Stimulated activated CD4-positive, alpha-beta T cell treated with anti-CD3 and anti-CD28 coated beads, Interleukin-1b, Interleukin-23, amount 100 ng/mL, for 4 hours (primary cell): Measurements from ENCODE around the gene TSPAN10.
"Not testable (repeated sequence)": the region's sequence is repeated elsewhere in the genome, so short reads cannot be mapped to it uniquely, and the experiment has no call there.

ENCODE experiments used
- DNase-seq, 2 donors: peaks; one replicate each; pipeline ENCODE4 v3.0.0-alpha.2; 2020; ENCODE audit warnings: low read depth in 2 of 2

Gene TSPAN10

DNA sequence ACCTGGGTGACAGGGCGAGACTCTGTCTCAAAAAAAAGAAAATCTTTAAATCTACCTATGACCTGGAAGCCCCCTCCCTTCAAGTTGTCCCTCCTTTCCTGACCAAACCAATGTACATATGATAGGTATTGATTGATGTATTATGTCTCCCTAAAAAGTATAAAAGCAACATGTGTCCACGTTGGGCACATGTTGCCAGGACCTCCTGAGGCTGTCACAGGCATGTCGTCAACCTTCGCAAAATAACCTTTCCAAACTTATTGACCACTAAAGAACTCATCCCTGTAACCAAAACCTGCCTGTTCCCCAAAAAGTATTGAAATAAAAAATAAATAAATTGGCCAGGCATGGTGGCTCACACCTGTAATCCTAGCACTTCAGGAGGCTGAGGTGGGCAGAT lies 25.0 kb downstream of the TSPAN10 start:
- no peak for DNase-seq

DNA sequence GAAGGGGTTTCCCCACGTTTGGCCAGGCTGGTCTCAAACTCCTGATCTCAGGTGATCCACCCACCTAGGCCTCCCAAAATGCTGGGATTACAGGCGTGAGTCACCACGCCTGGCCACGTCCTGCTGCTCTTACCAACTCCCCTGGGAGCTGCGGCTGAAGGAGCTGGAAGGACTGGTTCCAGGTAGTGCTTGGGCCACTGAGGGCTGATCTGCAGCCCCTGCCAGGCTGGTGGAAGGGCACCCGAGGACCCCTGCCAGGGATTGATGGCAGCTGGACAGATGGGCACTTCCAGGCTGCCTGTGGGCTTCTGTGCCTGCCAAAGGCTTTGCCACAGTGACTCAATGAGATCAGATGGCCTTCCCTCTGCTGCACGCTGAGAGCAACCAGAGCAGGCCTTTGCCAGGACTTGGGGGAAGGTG lies 27.1 kb downstream of the TSPAN10 start:
- DNase-seq, result no peak

DNA sequence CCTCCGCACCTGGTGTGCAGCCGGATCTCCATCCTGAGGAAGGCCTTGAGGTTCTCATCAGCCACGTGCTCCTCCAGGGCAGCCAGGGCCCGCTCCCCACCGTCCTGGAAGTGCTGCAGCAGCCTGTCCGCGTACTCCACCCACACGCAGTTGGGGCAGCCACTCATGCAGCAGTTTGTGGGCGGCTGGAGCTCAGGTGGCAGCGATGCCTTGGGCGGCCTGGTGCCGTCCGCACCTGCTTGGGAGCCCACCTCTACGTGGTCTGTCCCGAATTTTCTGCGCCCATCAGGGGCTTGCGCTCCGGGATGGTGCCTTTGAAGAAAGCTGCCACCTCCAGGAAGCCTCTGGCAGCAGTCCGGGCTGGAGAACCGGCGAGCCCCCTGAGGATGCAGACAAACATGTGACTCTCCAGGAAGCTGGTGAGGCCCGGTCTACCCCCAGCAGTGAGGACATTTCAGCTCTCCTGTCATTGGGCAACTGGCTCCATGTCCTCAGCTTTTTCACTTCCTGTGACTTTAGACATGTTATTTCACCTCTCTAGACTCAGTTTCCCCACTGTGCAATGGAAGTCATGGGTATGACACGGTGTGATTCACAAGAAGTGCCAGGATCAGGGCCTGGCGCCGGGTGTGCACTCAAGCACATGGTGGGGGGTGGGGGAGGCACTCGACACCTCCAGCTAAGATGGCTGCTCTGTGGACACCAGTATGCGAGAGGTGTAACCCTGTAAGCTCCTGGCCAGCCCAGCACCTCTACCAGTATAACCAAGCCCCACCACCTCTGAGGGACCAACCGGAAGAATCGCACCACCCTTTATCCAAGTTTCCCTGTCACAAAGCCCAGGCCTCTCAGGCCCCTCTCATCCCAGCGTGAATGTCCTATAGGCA lies 28.5 kb downstream of the TSPAN10 start:
- DNase-seq, result peak; percentile 45 to 57

DNA sequence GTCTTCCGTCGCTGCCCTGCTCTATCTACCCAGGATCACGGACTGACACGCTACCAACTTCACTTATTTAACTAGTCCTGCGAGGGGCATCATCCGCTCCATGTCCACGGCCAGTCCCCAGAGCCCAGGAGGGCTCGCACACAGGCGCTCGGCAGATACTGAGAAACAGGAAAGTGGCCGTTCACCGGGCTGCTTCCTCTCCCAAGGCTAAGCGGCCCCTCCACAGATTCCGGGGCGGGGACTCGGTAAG lies 29.0 kb downstream of the TSPAN10 start:
- DNase-seq, result no peak

DNA sequence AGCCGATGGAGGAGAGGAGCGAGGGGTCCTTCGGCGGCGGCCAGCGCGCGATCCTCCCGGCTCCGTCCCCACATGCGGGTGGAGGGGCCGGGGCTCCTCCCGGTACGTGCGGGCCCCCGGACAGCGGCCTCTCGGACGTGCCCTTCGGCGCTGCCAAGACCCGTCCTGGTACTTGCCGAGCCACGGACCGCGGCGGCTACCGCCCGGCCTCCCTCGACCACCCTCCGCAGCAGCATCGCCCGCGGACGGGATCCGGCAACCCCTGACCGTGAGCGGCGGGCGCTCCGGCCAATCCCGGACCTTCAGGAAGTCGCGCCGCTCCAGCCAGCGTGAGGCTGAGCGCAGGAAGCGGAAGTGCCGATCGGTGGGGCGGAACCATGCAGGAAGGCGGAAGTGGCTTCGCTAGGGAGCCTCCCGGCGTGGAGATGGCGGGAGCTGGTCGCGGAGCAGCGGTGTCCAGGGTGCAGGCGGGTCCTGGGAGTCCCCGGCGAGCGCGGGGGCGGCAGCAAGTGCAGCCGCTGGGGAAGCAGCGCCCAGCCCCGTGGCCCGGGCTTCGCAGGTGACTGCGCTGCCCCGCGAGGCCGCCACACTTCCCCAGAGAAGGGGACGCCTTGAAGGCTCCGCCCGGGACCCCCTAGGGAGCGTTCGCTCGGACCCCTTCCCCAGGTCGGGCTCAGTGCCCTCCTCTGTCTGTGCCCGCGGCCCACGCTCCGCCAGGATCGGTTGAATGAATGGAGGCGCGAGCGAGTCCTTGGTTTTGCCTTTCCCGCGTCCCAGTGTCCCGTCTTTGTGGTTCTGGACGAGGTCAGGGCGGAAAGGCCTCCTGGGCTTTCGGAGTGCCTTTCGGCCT lies 29.6 kb downstream of the TSPAN10 start, which contains the start of the genes CCDC137 and OXLD1:
Gene CCDC137 (plus strand): TSS at position 396 of the 850 bp plus-strand sequence. CDS start 30 bp downstream, at position 426.
Gene OXLD1 (minus strand): TSS at position 264 of the 850 bp plus-strand sequence. CDS start 28 bp downstream, at position 236.
- peak; percentile 82 to 89 for DNase-seq

DNA sequence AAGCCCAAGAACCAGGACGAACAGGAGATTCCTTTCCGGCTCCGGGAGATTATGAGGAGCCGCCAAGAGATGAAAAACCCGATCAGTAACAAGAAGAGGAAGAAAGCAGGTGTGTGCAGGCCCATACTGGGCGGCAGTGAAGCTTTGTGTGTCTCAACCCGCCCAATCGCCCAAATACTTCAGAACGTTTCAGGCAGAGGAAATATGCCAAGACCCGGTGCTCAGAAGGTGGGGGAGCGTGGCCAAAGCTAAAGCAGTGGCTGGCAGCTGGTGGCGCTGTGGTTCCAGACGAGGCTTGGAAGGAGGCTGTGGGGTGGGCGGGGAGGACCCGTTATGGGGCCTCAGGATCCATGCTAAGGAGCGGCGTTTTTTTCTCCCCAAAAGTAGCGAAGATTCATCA lies 30.8 kb downstream of the TSPAN10 start:
- no peak for DNase-seq

DNA sequence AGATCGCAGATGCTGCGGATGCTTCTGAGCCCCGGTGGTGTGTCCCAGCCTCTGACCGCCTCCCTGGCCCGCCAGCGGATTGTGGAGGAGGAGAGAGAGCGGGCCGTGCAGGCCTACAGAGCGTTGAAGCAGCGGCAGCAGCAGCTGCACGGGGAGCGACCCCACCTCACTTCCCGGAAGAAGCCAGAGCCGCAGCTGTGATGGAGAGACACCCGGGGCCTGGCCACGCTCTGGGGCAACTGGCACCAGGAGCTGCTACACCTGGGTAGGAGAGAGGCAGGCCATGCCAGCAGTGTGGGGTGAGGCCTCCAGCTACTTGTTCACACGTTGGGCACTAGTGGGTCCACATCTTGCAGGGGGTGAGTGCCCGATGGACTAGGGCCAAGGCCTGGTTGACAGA lies 35.5 kb downstream of the TSPAN10 start:
- DNase-seq, result no peak

DNA sequence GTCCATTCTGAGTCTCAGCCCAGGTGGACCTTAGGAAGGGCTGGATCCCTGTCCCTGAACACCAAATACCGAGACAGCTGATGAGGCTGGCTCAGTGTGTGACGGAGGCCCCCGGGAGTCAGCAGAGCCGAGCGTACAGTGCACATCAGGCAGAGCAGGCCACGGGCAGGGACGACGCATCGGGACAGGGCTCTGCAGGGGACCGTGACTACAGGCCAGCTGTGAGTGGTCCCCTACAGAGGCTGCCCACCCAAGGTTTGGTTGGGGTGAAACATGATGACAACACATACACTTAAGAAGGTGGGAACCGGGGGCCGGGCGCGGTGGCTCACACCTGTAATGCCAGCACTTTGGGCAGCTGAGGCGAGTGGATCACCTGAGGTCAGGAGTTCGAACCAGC lies 36.0 kb downstream of the TSPAN10 start:
- no peak for DNase-seq

DNA sequence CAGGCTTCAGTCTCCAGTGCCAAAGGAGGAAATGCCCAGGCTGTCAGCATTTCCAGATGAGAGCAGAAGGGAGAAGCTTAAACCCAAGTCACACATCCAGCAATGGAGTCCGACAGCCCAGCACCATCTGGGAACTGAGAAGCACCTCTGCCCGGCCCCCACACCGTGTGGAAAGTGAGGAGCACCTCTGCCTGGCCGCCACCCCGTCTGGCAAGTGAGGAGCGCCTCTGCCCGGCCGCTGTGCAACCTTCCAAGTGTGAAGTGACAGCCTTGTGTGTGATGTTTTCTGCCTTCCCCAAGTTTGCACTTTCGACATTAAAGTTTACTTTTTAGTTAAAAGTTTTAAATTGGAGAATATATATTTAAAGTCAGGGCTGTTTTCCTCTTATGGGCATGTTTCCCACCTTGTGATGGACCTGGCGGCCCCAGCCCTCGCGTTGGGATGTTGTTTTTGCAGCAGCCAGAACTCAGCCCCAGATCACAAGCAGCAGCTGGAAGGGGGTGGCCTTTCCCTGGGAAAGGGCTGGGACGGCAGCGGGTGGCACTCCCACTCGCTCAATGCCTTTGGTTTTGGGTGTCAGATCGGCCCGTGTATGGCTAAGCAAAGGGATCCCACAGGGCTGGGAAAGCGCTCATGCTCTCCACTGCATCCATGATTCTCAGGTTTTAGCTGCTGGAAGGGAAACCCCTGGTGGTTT lies 36.7 kb downstream of the TSPAN10 start:
- DNase-seq, result no peak

DNA sequence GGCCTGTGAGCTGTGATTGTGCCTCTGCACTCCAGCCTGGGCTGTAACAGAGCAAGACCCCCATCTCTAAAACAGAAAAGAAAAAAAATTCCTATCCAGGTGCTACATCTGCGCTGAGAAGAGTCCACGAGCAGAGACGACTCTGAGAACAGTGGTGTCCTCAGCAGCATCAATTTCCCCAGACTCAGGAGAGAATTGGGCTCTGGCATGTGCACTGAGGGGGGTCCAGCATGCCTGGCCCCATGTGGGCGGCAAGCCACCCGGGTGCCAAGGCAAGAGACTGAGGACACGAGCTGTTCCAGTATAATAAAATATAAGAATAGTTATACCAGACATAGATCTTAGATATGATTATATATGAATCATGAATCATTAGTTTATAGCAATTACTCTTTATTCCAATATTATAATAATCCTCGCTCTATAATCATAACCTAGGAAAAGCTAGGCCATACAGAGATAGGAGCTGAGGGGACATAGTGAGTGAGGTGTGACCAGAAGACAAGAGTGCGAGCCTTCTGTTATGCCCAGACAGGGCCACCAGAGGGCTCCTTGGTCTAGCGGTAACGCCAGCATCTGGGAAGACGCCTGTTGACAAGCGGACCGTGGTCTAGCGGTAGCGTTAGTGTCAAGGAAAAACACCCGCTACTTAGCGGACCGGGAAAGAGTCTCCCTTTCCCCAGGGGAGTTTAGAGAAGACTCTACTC lies 38.7 kb downstream of the TSPAN10 start:
- DNase-seq, result not testable (repeated sequence)

DNA sequence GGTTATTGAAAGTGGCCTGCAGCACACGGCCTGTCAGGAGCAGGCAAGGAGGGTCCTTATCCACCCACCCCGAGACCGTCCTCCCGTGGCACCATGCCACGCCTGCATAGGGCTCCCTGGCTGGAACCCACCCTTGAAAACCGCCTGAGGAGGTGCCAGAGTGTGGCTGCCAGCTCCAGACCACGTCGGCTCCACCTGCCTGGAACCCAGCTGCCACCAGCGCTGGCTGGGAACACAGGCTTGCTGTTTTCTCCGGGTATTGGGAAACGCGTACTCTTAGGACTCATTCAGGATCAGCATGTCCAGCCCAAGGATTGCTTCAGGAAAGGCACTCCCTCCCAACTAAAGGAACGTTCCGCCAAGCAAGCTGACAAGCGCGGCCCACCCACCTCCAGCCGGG lies 39.9 kb downstream of the TSPAN10 start:
- no peak for DNase-seq

DNA sequence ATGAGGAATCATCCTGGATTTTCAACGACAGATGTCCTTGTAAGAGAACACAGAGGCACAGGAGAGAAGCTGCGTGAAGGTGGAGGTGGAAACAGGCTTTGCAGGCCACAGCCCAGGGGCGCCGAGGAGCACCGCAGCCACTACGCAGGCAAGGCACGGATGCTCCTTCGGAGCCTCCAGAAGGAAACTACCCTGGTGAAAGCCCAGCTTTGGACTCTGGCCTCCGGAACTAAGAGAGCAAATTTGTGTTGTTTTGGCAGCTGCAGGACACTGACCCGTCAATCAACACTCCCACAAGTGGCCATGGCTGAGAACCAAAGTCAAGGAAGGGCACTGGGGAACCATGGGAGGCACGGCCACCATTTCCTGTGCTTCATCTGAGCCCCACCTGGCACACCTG lies 43.2 kb downstream of the TSPAN10 start:
- DNase-seq, result no peak

DNA sequence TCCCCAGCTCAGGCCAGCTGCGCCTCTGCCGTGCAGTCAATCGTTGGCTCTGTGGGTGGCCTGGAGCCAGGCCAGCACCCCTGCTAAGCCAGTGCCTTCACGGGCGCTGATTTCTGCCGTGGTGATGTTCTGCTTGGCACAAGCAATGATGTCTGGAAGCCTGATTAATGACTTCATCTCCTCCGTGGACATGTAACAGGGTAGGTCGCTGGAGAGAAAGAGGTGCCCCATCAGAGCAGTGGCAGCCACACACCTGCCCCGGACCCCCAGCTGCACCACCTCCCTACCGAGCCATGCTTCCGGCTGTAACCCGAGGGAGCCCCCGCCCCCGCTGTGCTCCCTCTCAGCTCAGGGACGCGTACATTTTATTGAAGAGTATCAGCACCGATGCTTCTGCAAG lies 44.7 kb downstream of the TSPAN10 start:
- DNase-seq, result no peak

DNA sequence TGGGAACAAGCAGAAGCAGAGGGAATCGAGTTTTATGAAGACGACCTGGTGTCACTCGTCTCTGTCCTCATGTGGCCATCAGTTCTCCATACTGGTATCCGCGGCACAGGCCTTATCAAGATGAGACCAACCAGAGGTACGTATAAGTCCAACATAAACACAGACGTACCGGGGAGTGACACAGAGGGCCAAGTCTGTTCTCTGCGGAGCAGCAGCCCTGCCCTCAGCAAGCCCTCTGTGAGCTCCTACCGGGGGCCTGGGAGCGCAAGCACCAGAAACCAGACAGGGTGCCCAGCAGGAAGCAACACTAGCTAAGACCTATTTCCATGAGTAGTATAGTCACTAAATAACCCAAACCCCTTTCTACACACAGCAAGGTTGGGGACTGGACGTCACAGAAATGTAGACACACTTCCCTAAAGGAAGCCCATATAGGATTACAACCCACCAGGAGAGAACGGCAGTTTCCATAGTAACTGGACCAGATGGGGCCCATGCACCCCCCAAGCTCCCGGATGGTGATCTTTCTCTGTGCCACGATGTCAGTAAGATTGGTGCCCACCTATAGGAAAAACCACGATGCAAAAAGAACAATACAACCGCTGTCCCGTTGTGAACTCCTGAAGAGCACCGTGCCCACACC lies 45.7 kb downstream of the TSPAN10 start:
- no peak for DNase-seq

DNA sequence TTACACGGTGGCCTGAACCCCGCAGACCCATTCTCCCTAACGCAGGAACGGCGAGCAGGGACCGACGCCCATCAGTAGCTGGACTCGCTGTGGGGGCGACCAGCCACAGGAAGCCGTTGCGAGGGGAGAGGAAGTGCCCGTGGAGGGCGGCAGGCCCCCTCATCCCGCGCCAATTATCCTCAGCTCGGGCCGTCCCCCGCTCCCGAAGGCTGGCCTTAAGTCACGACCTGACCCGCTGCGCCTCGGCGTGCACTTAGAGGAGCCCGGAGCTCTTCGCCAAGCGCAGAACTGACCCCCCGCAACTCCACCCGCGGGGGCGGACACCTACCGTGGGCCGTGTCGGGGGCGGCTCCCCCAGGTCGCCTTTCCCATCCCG lies 46.2 kb downstream of the TSPAN10 start:
- no peak for DNase-seq

DNA sequence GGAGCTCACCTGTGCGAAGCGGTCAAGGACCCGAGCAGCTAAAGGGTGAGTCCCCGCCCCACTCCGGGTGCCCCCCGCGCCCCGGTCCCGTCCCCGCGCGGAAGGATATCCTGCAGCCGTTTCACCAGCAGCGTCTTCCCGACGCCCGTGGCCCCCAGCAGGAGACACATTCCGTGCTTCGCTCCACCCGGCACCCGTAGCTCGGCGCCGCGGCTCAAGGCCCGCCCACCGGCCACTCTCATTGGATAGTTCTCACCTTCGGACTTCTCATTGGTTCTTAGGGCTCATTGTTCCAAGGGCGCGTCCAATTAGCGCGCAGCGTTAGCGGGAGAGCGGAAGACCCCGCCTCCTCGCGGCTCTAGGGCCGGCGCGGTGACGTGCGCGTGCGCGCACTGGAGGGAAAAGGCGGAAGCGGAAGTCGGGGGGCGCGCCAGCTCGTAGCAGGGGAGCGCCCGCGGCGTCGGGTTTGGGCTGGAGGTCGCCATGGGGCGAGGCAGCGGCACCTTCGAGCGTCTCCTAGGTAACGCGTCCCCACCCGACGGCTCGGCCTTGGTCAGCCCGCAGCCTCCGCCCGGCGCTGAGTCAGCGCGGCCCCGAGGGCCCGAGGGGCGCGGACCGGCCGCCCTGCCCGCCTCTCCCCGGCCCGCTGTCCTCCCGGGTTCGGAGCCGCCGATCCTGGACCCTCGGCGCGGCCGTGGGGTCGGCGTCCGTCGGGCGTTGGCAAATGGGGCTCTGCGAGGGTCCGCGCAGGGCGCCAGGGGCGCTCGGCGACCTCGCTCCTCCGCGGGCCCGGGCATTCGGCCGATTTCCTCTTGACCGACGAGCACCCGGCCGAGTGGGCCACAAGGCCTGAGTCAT lies 46.8 kb downstream of the TSPAN10 start, which contains the start of the genes ARL16 and HGS:
Gene ARL16 (minus strand): TSS at position 214 of the 858 bp plus-strand sequence. CDS start 44 bp downstream, at position 170.
Gene HGS (plus strand): TSS at position 428 of the 858 bp plus-strand sequence. CDS start 56 bp downstream, at position 484.
- DNase-seq, result peak; percentile 94

DNA sequence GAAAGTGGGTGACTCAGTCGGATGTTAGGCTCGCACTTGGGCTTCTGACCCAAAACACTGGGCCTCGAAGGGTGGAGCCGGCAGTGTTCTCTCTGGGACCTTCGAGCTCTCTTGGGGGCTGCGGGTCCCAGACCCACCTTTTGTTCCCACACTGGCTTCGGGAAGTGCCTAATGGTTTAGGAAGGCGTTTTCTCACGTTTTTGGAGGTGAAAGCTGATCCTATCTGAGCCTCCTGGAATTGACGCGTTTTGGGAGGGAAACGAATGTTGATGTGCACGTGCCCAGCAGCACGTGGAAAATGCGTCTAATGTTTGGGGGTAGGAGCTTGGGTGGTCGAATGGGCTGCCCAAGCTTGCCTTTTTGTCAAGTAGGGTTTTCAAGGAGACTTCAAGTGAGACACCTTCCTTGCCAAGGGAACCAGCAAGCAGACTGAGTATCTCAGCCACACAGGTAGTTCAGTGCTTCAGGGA lies 47.5 kb downstream of the TSPAN10 start:
- DNase-seq, result no peak

DNA sequence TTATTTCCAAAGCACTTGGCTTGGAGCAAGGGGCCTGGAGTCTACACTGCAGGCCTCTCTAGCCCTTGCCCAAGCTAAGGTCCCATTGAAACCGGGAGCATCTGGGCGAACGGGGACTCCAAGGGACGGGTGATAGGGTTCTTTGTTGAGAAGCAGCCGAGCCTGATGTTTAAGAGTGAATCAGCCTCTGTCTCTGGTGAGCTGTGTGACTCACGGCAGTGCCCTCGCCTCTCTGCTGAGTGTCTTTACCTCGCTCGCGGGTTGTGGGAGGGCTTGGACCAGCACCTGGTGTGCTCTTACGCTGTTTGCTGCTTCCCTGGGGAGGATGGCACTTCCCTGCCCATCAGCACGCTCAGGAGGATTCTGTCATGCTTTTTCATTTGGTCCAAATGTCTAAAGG lies 48.1 kb downstream of the TSPAN10 start:
- peak; percentile 37 to 39 for DNase-seq

DNA sequence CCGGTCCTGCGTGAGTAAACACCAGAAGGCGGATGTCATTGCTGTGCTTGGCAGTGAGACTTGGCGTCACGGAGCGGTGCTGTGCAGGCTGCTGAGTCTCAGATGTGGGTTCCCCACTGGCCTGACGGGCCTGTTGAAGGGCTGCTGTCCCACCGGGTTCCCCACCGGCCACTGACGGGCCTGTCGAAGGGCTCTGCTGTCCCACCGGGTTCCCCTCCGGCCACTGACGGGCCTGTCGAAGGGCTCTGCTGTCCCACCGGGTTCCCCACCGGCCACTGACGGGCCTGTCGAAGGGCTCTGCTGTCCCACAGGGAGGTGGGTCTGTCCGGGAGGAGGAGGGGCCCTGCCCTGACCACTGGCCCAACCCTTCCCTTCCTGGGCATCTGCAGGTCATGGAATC lies 49.6 kb downstream of the TSPAN10 start:
- no peak for DNase-seq
